GM10266 (cell line): Measurements from ENCODE around the gene EPHA3.

Experiments used
- DNase-seq: peaks from one replicate; pipeline ENCODE4 v3.0.0; 2012; ENCODE audit errors: extremely low spot score
- TF ChIP-seq, protein P1 (sequence below): IDR thresholded peaks from 2 replicates; pipeline ENCODE4 v1.5.1; 2012; ENCODE audit warnings: mild to moderate bottlenecking, low read depth; ENCODE audit not compliant: control insufficient read depth, insufficient read depth; ENCODE audit errors: missing control alignments

EPHA3 gene

DNA sequence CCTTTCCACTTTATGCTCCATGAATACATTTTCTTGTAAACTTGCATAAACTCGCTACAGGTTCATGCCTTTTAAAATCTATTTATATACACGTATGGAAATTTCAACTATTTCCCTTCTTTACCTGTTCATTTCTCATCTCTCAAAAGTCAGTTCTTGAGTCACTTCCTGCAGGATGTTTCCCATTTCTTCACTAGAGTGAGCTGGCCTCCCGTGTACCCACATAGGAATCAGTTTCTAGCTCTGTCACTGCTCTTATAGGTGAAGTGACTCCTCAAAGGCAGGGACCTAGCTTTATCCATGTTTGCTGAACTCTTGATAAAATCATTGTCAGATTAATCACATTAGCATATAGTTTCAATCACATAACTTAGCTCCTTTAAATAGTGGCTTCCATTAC lies 259.7 kb downstream of the EPHA3 start:
- no peak for DNase-seq
- TF ChIP-seq, protein P1, sequence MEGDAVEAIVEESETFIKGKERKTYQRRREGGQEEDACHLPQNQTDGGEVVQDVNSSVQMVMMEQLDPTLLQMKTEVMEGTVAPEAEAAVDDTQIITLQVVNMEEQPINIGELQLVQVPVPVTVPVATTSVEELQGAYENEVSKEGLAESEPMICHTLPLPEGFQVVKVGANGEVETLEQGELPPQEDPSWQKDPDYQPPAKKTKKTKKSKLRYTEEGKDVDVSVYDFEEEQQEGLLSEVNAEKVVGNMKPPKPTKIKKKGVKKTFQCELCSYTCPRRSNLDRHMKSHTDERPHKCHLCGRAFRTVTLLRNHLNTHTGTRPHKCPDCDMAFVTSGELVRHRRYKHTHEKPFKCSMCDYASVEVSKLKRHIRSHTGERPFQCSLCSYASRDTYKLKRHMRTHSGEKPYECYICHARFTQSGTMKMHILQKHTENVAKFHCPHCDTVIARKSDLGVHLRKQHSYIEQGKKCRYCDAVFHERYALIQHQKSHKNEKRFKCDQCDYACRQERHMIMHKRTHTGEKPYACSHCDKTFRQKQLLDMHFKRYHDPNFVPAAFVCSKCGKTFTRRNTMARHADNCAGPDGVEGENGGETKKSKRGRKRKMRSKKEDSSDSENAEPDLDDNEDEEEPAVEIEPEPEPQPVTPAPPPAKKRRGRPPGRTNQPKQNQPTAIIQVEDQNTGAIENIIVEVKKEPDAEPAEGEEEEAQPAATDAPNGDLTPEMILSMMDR, result no peak

DNA sequence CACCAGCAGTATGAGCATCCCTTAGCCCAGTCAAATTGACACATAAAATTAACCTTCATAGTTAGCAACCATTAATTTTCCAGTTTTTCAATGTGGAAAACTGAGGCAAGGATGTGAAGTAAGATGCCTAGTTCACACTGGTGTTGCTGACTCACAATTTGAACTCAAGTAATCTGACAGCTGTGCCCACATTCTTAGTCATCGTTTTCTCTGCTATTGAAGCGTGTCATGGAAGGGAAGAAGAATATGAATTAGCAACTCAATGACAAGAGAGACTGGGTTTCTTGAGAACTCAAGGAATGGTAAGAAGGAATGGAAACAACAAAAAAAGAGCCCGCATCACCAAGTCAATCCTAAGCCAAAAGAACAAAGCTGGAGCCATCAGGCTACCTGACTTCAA lies 261.4 kb downstream of the EPHA3 start:
- TF ChIP-seq, protein P1, result no peak

DNA sequence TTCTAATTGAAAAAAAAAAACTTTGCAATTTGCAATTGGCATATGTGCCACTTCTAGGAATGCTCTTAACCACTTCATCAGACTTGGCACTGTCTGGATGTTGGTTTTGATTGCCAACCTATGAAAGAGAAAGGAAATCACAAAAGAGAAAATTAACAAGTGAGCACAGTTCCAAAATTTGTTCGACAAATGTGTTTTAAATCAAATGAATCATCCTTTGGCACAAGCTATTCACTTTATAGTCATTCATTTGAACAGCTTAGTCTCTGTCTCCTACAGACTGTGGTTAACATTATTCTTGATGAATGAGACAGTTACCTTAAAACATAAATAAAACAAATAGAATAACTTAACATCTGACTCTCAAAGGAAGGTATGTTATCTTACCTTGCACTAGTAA lies 265.0 kb downstream of the EPHA3 start:
- DNase-seq, result no peak
- TF ChIP-seq, protein P1, result no peak

More for the DNA sequence above, 261.4 kb downstream of the EPHA3 start:
- DNase-seq, result no peak

DNA sequence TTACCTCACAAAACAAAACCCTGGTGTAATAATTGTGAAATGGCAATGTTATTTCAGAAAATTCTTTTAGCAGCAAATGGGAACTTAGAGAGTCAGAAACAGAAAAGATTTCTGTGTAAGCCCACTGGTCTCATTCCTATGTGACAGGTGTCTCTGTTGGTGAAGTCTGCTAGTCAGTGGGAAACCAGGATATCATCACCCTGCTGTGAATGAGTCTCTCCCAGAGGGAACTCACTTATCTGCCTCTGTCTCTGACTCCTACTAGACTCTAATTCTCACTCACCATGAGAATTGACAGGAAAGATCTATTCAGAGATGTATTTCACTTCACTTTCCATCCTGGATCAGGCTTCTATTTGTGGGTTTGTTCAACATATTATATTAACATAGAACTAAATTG lies 266.0 kb downstream of the EPHA3 start:
- DNase-seq, result no peak
- TF ChIP-seq, protein P1, result no peak

DNA sequence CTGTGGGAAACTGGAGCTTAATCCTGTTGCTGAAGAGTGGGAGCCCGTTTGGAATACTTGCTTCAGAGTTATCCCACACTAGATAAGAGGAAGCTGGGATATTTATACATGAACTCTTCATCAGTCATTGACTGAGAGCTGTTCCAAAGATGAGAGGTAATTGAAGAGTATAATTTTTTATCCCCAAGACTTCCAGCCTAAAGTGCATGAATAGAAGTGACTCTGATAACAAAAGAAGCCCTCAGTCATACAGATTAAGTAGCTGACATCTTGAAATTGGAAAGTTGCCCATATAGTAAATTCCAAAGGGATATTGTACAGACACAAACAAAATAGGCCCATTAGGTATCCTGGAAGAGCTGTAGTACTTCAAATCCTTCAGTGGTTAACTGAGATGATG lies 268.0 kb downstream of the EPHA3 start:
- DNase-seq, result no peak
- TF ChIP-seq, protein P1, result no peak

DNA sequence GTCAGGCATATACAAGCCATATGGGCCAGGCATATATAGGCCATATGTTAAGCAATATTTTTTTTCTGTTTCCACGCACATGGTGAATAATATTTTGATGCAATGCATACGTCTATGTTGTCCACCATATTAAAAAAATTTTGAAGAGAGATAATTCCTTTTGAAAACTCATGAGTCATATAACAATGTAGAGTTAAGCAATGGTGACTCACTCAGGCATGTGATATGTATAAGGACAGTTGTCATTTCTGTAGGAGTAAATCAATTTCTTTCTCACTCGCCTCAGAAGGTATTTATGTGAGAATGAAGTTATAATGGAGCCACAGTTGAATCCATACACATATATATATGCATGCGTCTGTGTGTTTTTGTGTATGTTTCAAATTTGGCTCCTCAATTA lies 272.6 kb downstream of the EPHA3 start:
- DNase-seq, result no peak
- TF ChIP-seq, protein P1, result no peak

DNA sequence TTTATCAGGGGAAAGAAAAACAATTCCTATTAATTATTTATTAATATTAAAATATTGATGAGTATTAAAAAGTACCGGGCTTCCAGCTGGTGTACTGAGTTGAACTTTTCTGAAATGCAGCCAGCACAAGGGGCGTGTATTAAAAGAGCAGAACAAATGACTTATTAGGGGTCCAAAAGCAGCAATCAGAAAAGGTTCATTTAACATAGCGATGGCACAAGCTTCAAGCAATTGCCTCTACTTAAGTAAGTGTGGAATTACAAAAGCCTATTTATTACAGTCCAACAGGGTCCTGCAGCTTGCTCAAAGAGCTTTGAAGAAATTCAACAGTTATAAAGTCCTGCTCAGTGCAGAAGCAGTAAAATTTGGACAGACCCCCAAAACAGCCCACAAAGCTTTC lies 285.6 kb downstream of the EPHA3 start:
- no peak for DNase-seq

More for the DNA sequence above, 285.6 kb downstream of the EPHA3 start:
- TF ChIP-seq, protein P1, result no peak
